Endothelial cell of umbilical vein (primary cell): ENCODE results near the gene ETS1. TPM values are rescaled to one million over a fixed set of nuclear protein-coding genes. Genes with fewer than 3 reads are reported as not detected.

Experiments used
- BruUV-seq: library from RNA; stranded (reverse); fragments of 400-500 nt; replicated peaks from 2 replicates; lab custom pipeline; 2021; lab: Mats Ljungman, UMichigan
- CTCF ChIA-PET: fragments of 300-600, 350-600 bp; sonication (Branson Sonifier 250); formaldehyde crosslinking; loops from one replicate; lab custom pipeline; 2021; ENCODE audit warnings: antibody characterized with exemption, inconsistent platforms; lab: Charles Lee
- POLR2A ChIA-PET: fragments of 300-600, 350-600 bp; sonication (Branson Sonifier 250); formaldehyde crosslinking; loops from one replicate; lab custom pipeline; 2021; ENCODE audit warnings: antibody characterized with exemption, inconsistent platforms; lab: Charles Lee
- DNase-seq: peaks from one replicate; pipeline ENCODE4 v3.0.0-alpha.2; 2011; ENCODE audit warnings: low read depth, low spot score
- FAIRE-seq: peaks from 2 replicates; lab custom pipeline; 2011; peaks lifted over from hg19 to GRCh38; lab: Jason Lieb, UNC
- H2AFZ ChIP-seq: 2 replicates; pipeline ENCODE4 v1.6.0; 2012; ENCODE audit warnings: low read depth, low read length, control low read depth, inconsistent platforms
- H3K27ac ChIP-seq: 2 replicates; pipeline ENCODE4 v1.5.1; 2011; ENCODE audit warnings: low read depth, mild to moderate bottlenecking, control low read depth, low read length, moderate library complexity; ENCODE audit not compliant: insufficient read depth
- H3K27me3 ChIP-seq, 2 experiments: 2 replicates each; pipeline versions ENCODE4 v1.6.0 to v1.6.1; 2011; ENCODE audit warnings: low read length in 2 of 2, mixed read lengths in 1 of 2; ENCODE audit not compliant: control insufficient read depth in 2 of 2, insufficient read depth in 2 of 2
- H3K36me3 ChIP-seq, 2 experiments: 2 replicates in 1 of 2; 3 replicates in 1 of 2; pipeline ENCODE4 v1.5.1; 2011; ENCODE audit warnings: low read length in 2 of 2, mild to moderate bottlenecking in 1 of 2, moderate library complexity in 1 of 2; ENCODE audit not compliant: control insufficient read depth in 2 of 2, insufficient read depth in 2 of 2; ENCODE audit errors: extremely low read depth in 1 of 2
- H3K4me1 ChIP-seq: 3 replicates; pipeline ENCODE4 v1.5.1; 2011; ENCODE audit warnings: mild to moderate bottlenecking, low read length; ENCODE audit not compliant: control insufficient read depth, insufficient read depth; ENCODE audit errors: extremely low read depth
- H3K4me2 ChIP-seq: 2 replicates; pipeline ENCODE4 v1.6.1; 2011; ENCODE audit warnings: low read length, control low read depth, mixed read lengths; ENCODE audit not compliant: insufficient read depth
- H3K4me3 ChIP-seq, 3 experiments: fragments of 200-600 bp in 1 of 3; sonication (generic), shearing (Covaris generic) in 1 of 3; replicated peaks in 1 of 3; 2 replicates each; pipeline ENCODE4 v1.5.1; 2011 to 2016; ENCODE audit warnings: control low read depth in 3 of 3, low read length in 3 of 3, mild to moderate bottlenecking in 2 of 3, inconsistent platforms in 1 of 3, low read depth in 1 of 3, moderate library complexity in 1 of 3; ENCODE audit not compliant: insufficient read depth in 1 of 3
- H3K79me2 ChIP-seq: 2 replicates; pipeline ENCODE4 v1.6.0; 2012; ENCODE audit warnings: low read length, inconsistent platforms; ENCODE audit not compliant: control insufficient read depth, insufficient read depth
- H3K9ac ChIP-seq: replicated peaks from 2 replicates; pipeline ENCODE3; 2011; ENCODE audit warnings: low read length, control low read depth; ENCODE audit not compliant: insufficient read depth; ENCODE audit errors: extremely low read depth
- H3K9me1 ChIP-seq: replicated peaks from 3 replicates; pipeline ENCODE4 v1.6.0; 2011; ENCODE audit warnings: mild to moderate bottlenecking, low read length; ENCODE audit not compliant: control insufficient read depth, insufficient read depth; ENCODE audit errors: extremely low read depth
- H3K9me3 ChIP-seq: replicated peaks from 2 replicates; pipeline ENCODE4 v1.5.1; 2012; ENCODE audit warnings: low read length, inconsistent platforms; ENCODE audit not compliant: control insufficient read depth, insufficient read depth
- H4K20me1 ChIP-seq: replicated peaks from 2 replicates; pipeline ENCODE3; 2011; ENCODE audit warnings: mild to moderate bottlenecking, low read length; ENCODE audit not compliant: control insufficient read depth, insufficient read depth; ENCODE audit errors: extremely low read depth
- EZH2 ChIP-seq: IDR thresholded peaks from 2 replicates; pipeline ENCODE4 v1.6.1; 2012; ENCODE audit warnings: borderline replicate concordance, low read depth, mild to moderate bottlenecking, moderate library complexity, low read length, inconsistent platforms; ENCODE audit not compliant: severe bottlenecking
- FOS ChIP-seq: IDR thresholded peaks from 2 replicates; pipeline ENCODE4 v1.6.1; 2011; ENCODE audit warnings: mild to moderate bottlenecking, low read length, moderate library complexity, borderline replicate concordance; ENCODE audit not compliant: insufficient read depth
- GATA2 ChIP-seq: IDR thresholded peaks from 2 replicates; pipeline ENCODE4 v1.7.0; 2011; ENCODE audit warnings: low read depth, mild to moderate bottlenecking, moderate library complexity, mixed read lengths, low read length; ENCODE audit not compliant: insufficient read length, insufficient read depth
- JUN ChIP-seq: IDR thresholded peaks from 2 replicates; pipeline ENCODE4 v1.6.1; 2011; ENCODE audit warnings: borderline replicate concordance, low read depth; ENCODE audit not compliant: insufficient read length, insufficient read depth
- MYC ChIP-seq: IDR thresholded peaks from one replicate; pipeline ENCODE4 v1.6.1; 2011; ENCODE audit warnings: mild to moderate bottlenecking, low read depth, low read length
- POLR2A ChIP-seq: IDR thresholded peaks from 2 replicates; pipeline ENCODE4 v1.6.1; 2012; ENCODE audit warnings: low read depth, mild to moderate bottlenecking, control low read depth, low read length
- POLR2AphosphoS5 ChIP-seq: IDR thresholded peaks from 2 replicates; pipeline ENCODE4 v1.6.1; 2012; ENCODE audit warnings: low read depth, mild to moderate bottlenecking, control low read depth, low read length, moderate library complexity; ENCODE audit not compliant: insufficient read depth
- dilution Hi-C: fragments of 300-500 bp; cut with MboI; formaldehyde crosslinking; loops from one replicate; pipeline ENCODE4 v1.15.0; 2019; ENCODE audit warnings: low sequenced_read_pairs; ENCODE audit not compliant: extremely low pct_ligation_motif_present
- intact Hi-C: fragments of 100-400 bp; cut with micrococcal nuclease; formaldehyde crosslinking; loops from one replicate; pipeline ENCODE4 v1.10.0; 2022
- polyA plus RNA-seq, 4 experiments: library from polyadenylated mRNA; depleted of rRNA in 3 of 4; stranded (reverse) in 3 of 4; unstranded in 1 of 4; fragments of >200 nt; gene quantifications; 2 replicates each; pipeline versions ENCODE4 v1.2.1 to v1.2.3, GENCODE V29; 2011 to 2012; ENCODE audit warnings: missing spikeins in 1 of 4
- total RNA-seq: library from RNA; stranded (reverse); gene quantifications from 2 replicates; pipeline ENCODE4 v1.2.3, GENCODE V29; 2021
- TF ChIP-seq, protein P1 (sequence below): IDR thresholded peaks from 2 replicates; pipeline ENCODE4 v1.6.1; 2011; ENCODE audit not compliant: insufficient read depth, insufficient read length
- TF ChIP-seq, protein P2 (sequence below), 2 donors: IDR thresholded peaks; 1 replicate in 1 of 2; 2 replicates in 1 of 2; pipeline ENCODE4 v1.5.1; 2011; ENCODE audit warnings: low read length in 2 of 2, mild to moderate bottlenecking in 2 of 2, moderate library complexity in 2 of 2, control low read depth in 1 of 2, inconsistent platforms in 1 of 2, low read depth in 1 of 2; ENCODE audit not compliant: insufficient read depth in 1 of 2; ENCODE audit errors: extremely low read depth in 1 of 2

ETS1 gene
- total and polyA plus RNA-seq, 2 donors (not counting 3 experiments of a cell fraction or from before 2014, with no cell fraction given), result 34.2 to 115 TPM

DNA sequence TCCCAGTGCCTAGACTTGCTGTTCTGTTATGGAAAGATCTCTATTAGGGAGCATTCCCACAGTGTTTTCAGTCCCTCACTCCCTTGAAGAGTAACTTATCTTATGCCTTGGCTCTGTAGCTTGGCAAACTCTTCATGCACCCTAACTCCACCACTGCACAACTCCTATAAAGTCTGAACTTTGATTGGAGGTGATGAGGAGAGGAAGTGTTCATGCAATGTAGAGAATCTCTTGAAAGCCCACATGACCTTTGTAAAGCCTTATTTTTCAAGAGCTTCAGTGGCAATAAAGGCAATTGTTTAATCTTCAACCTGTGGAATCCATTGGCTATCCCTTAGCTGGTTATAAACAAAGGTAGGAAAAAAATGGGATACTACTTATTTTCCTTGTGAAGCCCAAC is 176.2 kb downstream of the ETS1 start:
- POLR2A ChIA-PET, result no interaction called here

More for the DNA sequence above, 176.2 kb downstream of the ETS1 start:
- TF ChIP-seq POLR2AphosphoS5 (no peak), MYC (no peak), POLR2A (no peak), FOS (no peak), GATA2 (no peak), JUN (no peak), EZH2 (no peak)
- TF ChIP-seq, protein P1, sequence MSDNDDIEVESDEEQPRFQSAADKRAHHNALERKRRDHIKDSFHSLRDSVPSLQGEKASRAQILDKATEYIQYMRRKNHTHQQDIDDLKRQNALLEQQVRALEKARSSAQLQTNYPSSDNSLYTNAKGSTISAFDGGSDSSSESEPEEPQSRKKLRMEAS, result no peak
- TF ChIP-seq, protein P2, sequence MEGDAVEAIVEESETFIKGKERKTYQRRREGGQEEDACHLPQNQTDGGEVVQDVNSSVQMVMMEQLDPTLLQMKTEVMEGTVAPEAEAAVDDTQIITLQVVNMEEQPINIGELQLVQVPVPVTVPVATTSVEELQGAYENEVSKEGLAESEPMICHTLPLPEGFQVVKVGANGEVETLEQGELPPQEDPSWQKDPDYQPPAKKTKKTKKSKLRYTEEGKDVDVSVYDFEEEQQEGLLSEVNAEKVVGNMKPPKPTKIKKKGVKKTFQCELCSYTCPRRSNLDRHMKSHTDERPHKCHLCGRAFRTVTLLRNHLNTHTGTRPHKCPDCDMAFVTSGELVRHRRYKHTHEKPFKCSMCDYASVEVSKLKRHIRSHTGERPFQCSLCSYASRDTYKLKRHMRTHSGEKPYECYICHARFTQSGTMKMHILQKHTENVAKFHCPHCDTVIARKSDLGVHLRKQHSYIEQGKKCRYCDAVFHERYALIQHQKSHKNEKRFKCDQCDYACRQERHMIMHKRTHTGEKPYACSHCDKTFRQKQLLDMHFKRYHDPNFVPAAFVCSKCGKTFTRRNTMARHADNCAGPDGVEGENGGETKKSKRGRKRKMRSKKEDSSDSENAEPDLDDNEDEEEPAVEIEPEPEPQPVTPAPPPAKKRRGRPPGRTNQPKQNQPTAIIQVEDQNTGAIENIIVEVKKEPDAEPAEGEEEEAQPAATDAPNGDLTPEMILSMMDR (IDR thresholded peaks at IDR 0.05; ENCODE audit: extremely low read depth in 1 of 2, insufficient read depth in 1 of 2, low read depth in 1 of 2, low read length in 2 of 2), result no peak
- H3K4me2 ChIP-seq, result no peak overlapping the region
- no peaks in the 10 kb centered on the region for H3K27me3 ChIP-seq
- no peaks in the 10 kb centered on the region for H3K9me3 ChIP-seq
- intact Hi-C loops (loop anchor here (2.0 kb wide), 1 partner anchor 24 kb away; no protein-coding TSS in a partner anchor), dilution Hi-C loops (no loop called here)
- H3K36me3 ChIP-seq, result no peaks in the 10 kb centered on the region
- no peak overlapping the region for H3K27ac ChIP-seq
- H3K9ac ChIP-seq, result no peak overlapping the region
- no peaks in the 10 kb centered on the region for H3K9me1 ChIP-seq
- H3K79me2 ChIP-seq, result no peaks in the 10 kb centered on the region
- FAIRE-seq (no peak), DNase-seq (no peak)
- no peaks in the 10 kb centered on the region for H4K20me1 ChIP-seq
- no TSS peak for BruUV-seq
- H2AFZ ChIP-seq, result no peak overlapping the region
- CTCF ChIA-PET, result interaction anchor here (1.2 kb wide), 1 partner anchor 9 kb away, joined by 4 read pairs; no protein-coding TSS in a partner anchor
- H3K4me3 ChIP-seq, result no peak overlapping the region
- H3K4me1 ChIP-seq, result peaks cover 2% of the 10 kb centered on the region
